ENCODE data around the gene AHCY.

GRCh38 chr20:34347571-34347970 is 44.4 kb upstream of the AHCY start:
- no peak for TF ChIP-seq POLR2A (IDR thresholded peaks at IDR 0.05)
- no peak for TF ChIP-seq CTCF (IDR thresholded peaks at IDR 0.05)

Measured in thyroid gland (tissue), 4 donors.